Lower lobe of right lung (tissue), 2 donors: ENCODE measurements around the gene SAPCD1. TPM values are rescaled to one million over a fixed set of nuclear protein-coding genes. Genes with fewer than 3 reads are reported as not detected.

ENCODE experiments used
- ATAC-seq, 2 donors: fragments of 200-7000 bp; cut with Tn5 transposase; one replicate each; pipeline ENCODE4 v1.9.1; 2020 to 2022; ENCODE audit warnings: mild to moderate bottlenecking in 2 of 2, moderate library complexity in 2 of 2
- DNase-seq: peaks from one replicate; pipeline ENCODE4 v3.0.0-alpha.2; 2020
- H3K27ac ChIP-seq: fragments of 200-600 bp; one replicate; pipeline ENCODE4 v1.8.0; 2022
- H3K27me3 ChIP-seq: fragments of 200-600 bp; one replicate; pipeline ENCODE4 v1.8.0; 2022; ENCODE audit warnings: low read depth
- H3K36me3 ChIP-seq: fragments of 200-600 bp; one replicate; pipeline ENCODE4 v1.8.0; 2022; ENCODE audit warnings: mild to moderate bottlenecking
- H3K4me1 ChIP-seq: fragments of 200-600 bp; one replicate; pipeline ENCODE4 v1.8.0; 2022
- H3K4me3 ChIP-seq: fragments of 200-600 bp; one replicate; pipeline ENCODE4 v1.8.0; 2022; ENCODE audit warnings: mild to moderate bottlenecking
- H3K9me3 ChIP-seq: fragments of 200-600 bp; one replicate; pipeline ENCODE4 v1.8.0; 2022
- CTCF ChIP-seq: fragments of 200-600 bp; IDR thresholded peaks from one replicate; pipeline ENCODE4 v1.8.0; 2022; ENCODE audit warnings: antibody characterized with exemption, mild to moderate bottlenecking
- intact Hi-C: fragments of 100-400 bp; cut with DNase I; formaldehyde crosslinking; loops from one replicate; pipeline ENCODE4 v1.11.0; 2022
- total RNA-seq: library from RNA; stranded (reverse); fragmentation: NEBNext Ultra II Directional; extraction: Animal tissue kit (Norgen Biotek cat#: 25700); gene quantifications from one replicate; pipeline ENCODE4 v1.2.1, GENCODE V29; 2021
- donor health status: DM: no; HTN: yes; CAD: no; lungs with severe emphysema.

Gene SAPCD1
- total RNA-seq, 1 donor from 2014 or later: 1.2 TPM

- H3K4me1 ChIP-seq: peaks cover 63% of the 10 kb centered on the region
- peak overlapping the region; percentile 93 for H3K27ac ChIP-seq
- TF ChIP-seq CTCF: no peak
- peak overlapping the region; percentile 91 for H3K4me3 ChIP-seq
- ATAC-seq (no peak), DNase-seq (no peak)
- H3K36me3 ChIP-seq: peaks cover 50% of the 10 kb centered on the region
- no peaks in the 10 kb centered on the region for H3K9me3 ChIP-seq
- intact Hi-C loops: no loop called here
- H3K27me3 ChIP-seq: no peaks in the 10 kb centered on the region
These were observed 34.5 kb upstream of the SAPCD1 start for GRCh38 chr6:31727717-31728671.

- peak within 1 kb of the TSS; percentile 91 for H3K4me3 ChIP-seq
- DNase-seq: peak; percentile 59
- peak; percentile 43 to 51 for ATAC-seq
- H3K36me3 ChIP-seq: peaks cover 59% of the 10 kb centered on the region
- no peaks in the 10 kb centered on the region for H3K27me3 ChIP-seq
- peak within 1 kb of the TSS; percentile 93 for H3K27ac ChIP-seq
- TF ChIP-seq CTCF: peak; percentile 70
- no peaks in the 10 kb centered on the region for H3K9me3 ChIP-seq
- peaks cover 72% of the 10 kb centered on the region for H3K4me1 ChIP-seq
- intact Hi-C loops: no loop called here
These were observed 33.5 kb upstream of the SAPCD1 start, which contains the start of gene DDAH2 for GRCh38 chr6:31728767-31729514. Gene DDAH2 (minus strand): TSS chr6:31729299. CDS start chr6:31729161, 138 bp downstream.

GRCh38 chr6:31729515-31729978 is 32.9 kb upstream of the SAPCD1 start:
- ATAC-seq (peak; percentile 90 to 91), DNase-seq (peak; percentile 94)
- intact Hi-C loops: no loop called here
- H3K27me3 ChIP-seq: no peaks in the 10 kb centered on the region
- peak overlapping the region; percentile 93 for H3K27ac ChIP-seq
- peaks cover 78% of the 10 kb centered on the region for H3K4me1 ChIP-seq
- H3K9me3 ChIP-seq: no peaks in the 10 kb centered on the region
- H3K36me3 ChIP-seq: peaks cover 64% of the 10 kb centered on the region
- TF ChIP-seq CTCF: no peak
- H3K4me3 ChIP-seq: peak overlapping the region; percentile 91

- peaks cover 81% of the 10 kb centered on the region for H3K4me1 ChIP-seq
- peak overlapping the region; percentile 93 for H3K27ac ChIP-seq
These were observed 32.4 kb upstream of the SAPCD1 start for GRCh38 chr6:31729979-31730630.

More at GRCh38 chr6:31729979-31730630, 32.4 kb upstream of the SAPCD1 start:
- no peak for TF ChIP-seq CTCF
- no peaks in the 10 kb centered on the region for H3K9me3 ChIP-seq
- DNase-seq (peak; percentile 88), ATAC-seq (peak; percentile 82 to 83)
- no peaks in the 10 kb centered on the region for H3K27me3 ChIP-seq
- peaks cover 64% of the 10 kb centered on the region for H3K36me3 ChIP-seq
- intact Hi-C loops: loop anchor here (10.0 kb wide), 1 partner anchor 105 kb away; no protein-coding TSS in a partner anchor
- H3K4me3 ChIP-seq: peak overlapping the region; percentile 91
